Endothelial cell of umbilical vein (primary cell): ENCODE data around the gene BTLA. TPM values are rescaled to one million over a fixed set of nuclear protein-coding genes. Genes with fewer than 3 reads are reported as not detected.
A peak's percentile ranks its signal among the peaks of the same experiment; 100 is the strongest.

Source experiments
- Bru-seq: library from RNA; stranded (reverse); fragments of 400-500 nt; gene quantifications from one replicate; lab custom pipeline; 2021; lab: Mats Ljungman, UMichigan
- BruChase-seq, 2 experiments: library from RNA; stranded (reverse); fragments of 400-500 nt; gene quantifications; one replicate each; lab custom pipeline; 2021; lab: Mats Ljungman, UMichigan
- BruUV-seq: library from RNA; stranded (reverse); fragments of 400-500 nt; replicated peaks from 2 replicates; lab custom pipeline; 2021; lab: Mats Ljungman, UMichigan
- CTCF ChIA-PET: fragments of 300-600, 350-600 bp; sonication (Branson Sonifier 250); formaldehyde crosslinking; loops from one replicate; lab custom pipeline; 2021; ENCODE audit warnings: antibody characterized with exemption, inconsistent platforms; lab: Charles Lee
- POLR2A ChIA-PET: fragments of 300-600, 350-600 bp; sonication (Branson Sonifier 250); formaldehyde crosslinking; loops from one replicate; lab custom pipeline; 2021; ENCODE audit warnings: antibody characterized with exemption, inconsistent platforms; lab: Charles Lee
- DNase-seq: peaks from one replicate; pipeline ENCODE4 v3.0.0-alpha.2; 2011; ENCODE audit warnings: low read depth, low spot score
- FAIRE-seq: peaks from 2 replicates; lab custom pipeline; 2011; peaks lifted over from hg19 to GRCh38; lab: Jason Lieb, UNC
- H2AFZ ChIP-seq: 2 replicates; pipeline ENCODE4 v1.6.0; 2012; ENCODE audit warnings: low read depth, low read length, control low read depth, inconsistent platforms
- H3K27ac ChIP-seq: 2 replicates; pipeline ENCODE4 v1.5.1; 2011; ENCODE audit warnings: low read depth, mild to moderate bottlenecking, control low read depth, low read length, moderate library complexity; ENCODE audit not compliant: insufficient read depth
- H3K27me3 ChIP-seq, 2 experiments: 2 replicates each; pipeline versions ENCODE4 v1.6.0 to v1.6.1; 2011; ENCODE audit warnings: low read length in 2 of 2, mixed read lengths in 1 of 2; ENCODE audit not compliant: control insufficient read depth in 2 of 2, insufficient read depth in 2 of 2
- H3K36me3 ChIP-seq, 2 experiments: 2 replicates in 1 of 2; 3 replicates in 1 of 2; pipeline ENCODE4 v1.5.1; 2011; ENCODE audit warnings: low read length in 2 of 2, mild to moderate bottlenecking in 1 of 2, moderate library complexity in 1 of 2; ENCODE audit not compliant: control insufficient read depth in 2 of 2, insufficient read depth in 2 of 2; ENCODE audit errors: extremely low read depth in 1 of 2
- H3K4me1 ChIP-seq: 3 replicates; pipeline ENCODE4 v1.5.1; 2011; ENCODE audit warnings: mild to moderate bottlenecking, low read length; ENCODE audit not compliant: control insufficient read depth, insufficient read depth; ENCODE audit errors: extremely low read depth
- H3K4me2 ChIP-seq: 2 replicates; pipeline ENCODE4 v1.6.1; 2011; ENCODE audit warnings: low read length, control low read depth, mixed read lengths; ENCODE audit not compliant: insufficient read depth
- H3K4me3 ChIP-seq, 3 experiments: fragments of 200-600 bp in 1 of 3; sonication (generic), shearing (Covaris generic) in 1 of 3; replicated peaks in 1 of 3; 2 replicates each; pipeline ENCODE4 v1.5.1; 2011 to 2016; ENCODE audit warnings: control low read depth in 3 of 3, low read length in 3 of 3, mild to moderate bottlenecking in 2 of 3, inconsistent platforms in 1 of 3, low read depth in 1 of 3, moderate library complexity in 1 of 3; ENCODE audit not compliant: insufficient read depth in 1 of 3
- H3K79me2 ChIP-seq: 2 replicates; pipeline ENCODE4 v1.6.0; 2012; ENCODE audit warnings: low read length, inconsistent platforms; ENCODE audit not compliant: control insufficient read depth, insufficient read depth
- H3K9ac ChIP-seq: replicated peaks from 2 replicates; pipeline ENCODE3; 2011; ENCODE audit warnings: low read length, control low read depth; ENCODE audit not compliant: insufficient read depth; ENCODE audit errors: extremely low read depth
- H3K9me1 ChIP-seq: replicated peaks from 3 replicates; pipeline ENCODE4 v1.6.0; 2011; ENCODE audit warnings: mild to moderate bottlenecking, low read length; ENCODE audit not compliant: control insufficient read depth, insufficient read depth; ENCODE audit errors: extremely low read depth
- H3K9me3 ChIP-seq: replicated peaks from 2 replicates; pipeline ENCODE4 v1.5.1; 2012; ENCODE audit warnings: low read length, inconsistent platforms; ENCODE audit not compliant: control insufficient read depth, insufficient read depth
- H4K20me1 ChIP-seq: replicated peaks from 2 replicates; pipeline ENCODE3; 2011; ENCODE audit warnings: mild to moderate bottlenecking, low read length; ENCODE audit not compliant: control insufficient read depth, insufficient read depth; ENCODE audit errors: extremely low read depth
- FOS ChIP-seq: IDR thresholded peaks from 2 replicates; pipeline ENCODE4 v1.6.1; 2011; ENCODE audit warnings: mild to moderate bottlenecking, low read length, moderate library complexity, borderline replicate concordance; ENCODE audit not compliant: insufficient read depth
- GATA2 ChIP-seq: IDR thresholded peaks from 2 replicates; pipeline ENCODE4 v1.7.0; 2011; ENCODE audit warnings: low read depth, mild to moderate bottlenecking, moderate library complexity, mixed read lengths, low read length; ENCODE audit not compliant: insufficient read length, insufficient read depth
- POLR2A ChIP-seq: IDR thresholded peaks from 2 replicates; pipeline ENCODE4 v1.6.1; 2012; ENCODE audit warnings: low read depth, mild to moderate bottlenecking, control low read depth, low read length
- dilution Hi-C: fragments of 300-500 bp; cut with MboI; formaldehyde crosslinking; loops from one replicate; pipeline ENCODE4 v1.15.0; 2019; ENCODE audit warnings: low sequenced_read_pairs; ENCODE audit not compliant: extremely low pct_ligation_motif_present
- intact Hi-C: fragments of 100-400 bp; cut with micrococcal nuclease; formaldehyde crosslinking; loops from one replicate; pipeline ENCODE4 v1.10.0; 2022
- long read RNA-seq: library from polyadenylated mRNA; stranded (forward); transcript quantifications from one replicate; pipeline ENCODE4 v2.0.0, GENCODE V29; 2021
- polyA minus RNA-seq, 3 experiments: library from RNA; depleted of rRNA, polyadenylated mRNA; stranded (reverse); fragments of >200 nt; gene quantifications; 1 replicate in 1 of 3; 2 replicates in 2 of 3; pipeline ENCODE4 v1.2.3, GENCODE V29; 2011
- polyA plus RNA-seq, 4 experiments: library from polyadenylated mRNA; depleted of rRNA in 3 of 4; stranded (reverse) in 3 of 4; unstranded in 1 of 4; fragments of >200 nt; gene quantifications; 2 replicates each; pipeline versions ENCODE4 v1.2.1 to v1.2.3, GENCODE V29; 2011 to 2012; ENCODE audit warnings: missing spikeins in 1 of 4
- total RNA-seq: library from RNA; stranded (reverse); gene quantifications from 2 replicates; pipeline ENCODE4 v1.2.3, GENCODE V29; 2021
- TF ChIP-seq, protein P1 (sequence below): IDR thresholded peaks from 2 replicates; pipeline ENCODE4 v1.6.1; 2011; ENCODE audit not compliant: insufficient read depth, insufficient read length

The BTLA gene, protein sequence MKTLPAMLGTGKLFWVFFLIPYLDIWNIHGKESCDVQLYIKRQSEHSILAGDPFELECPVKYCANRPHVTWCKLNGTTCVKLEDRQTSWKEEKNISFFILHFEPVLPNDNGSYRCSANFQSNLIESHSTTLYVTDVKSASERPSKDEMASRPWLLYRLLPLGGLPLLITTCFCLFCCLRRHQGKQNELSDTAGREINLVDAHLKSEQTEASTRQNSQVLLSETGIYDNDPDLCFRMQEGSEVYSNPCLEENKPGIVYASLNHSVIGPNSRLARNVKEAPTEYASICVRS
- total RNA-seq = not detected in 2 replicates
- polyA plus RNA-seq = not detected in 2 replicates
- not detected in 2 replicates for polyA plus RNA-seq (2011; cell fraction: cytosol; rRNA removed)
- not detected in 2 replicates for polyA plus RNA-seq (2011; cell fraction: nucleus; rRNA removed)
- polyA plus RNA-seq (2012) = not detected in 2 replicates
- polyA minus RNA-seq = not detected in 2 replicates
- polyA minus RNA-seq (2011; cell fraction: cytosol; rRNA and poly(A)+ RNA removed) = not detected
- polyA minus RNA-seq (2011; cell fraction: nucleus; rRNA and poly(A)+ RNA removed) = not detected in 2 replicates
- Bru-seq, nascent RNA = percentile 12 among the genes with signal in this experiment
- BruChase-seq, experiment 1, labeled RNA remaining after a 6-hour chase = percentile 14 among the genes with signal in this experiment
- BruChase-seq, experiment 2, labeled RNA remaining after a 2-hour chase = percentile 13 among the genes with signal in this experiment
- long read RNA-seq = 0 reads

DNA sequence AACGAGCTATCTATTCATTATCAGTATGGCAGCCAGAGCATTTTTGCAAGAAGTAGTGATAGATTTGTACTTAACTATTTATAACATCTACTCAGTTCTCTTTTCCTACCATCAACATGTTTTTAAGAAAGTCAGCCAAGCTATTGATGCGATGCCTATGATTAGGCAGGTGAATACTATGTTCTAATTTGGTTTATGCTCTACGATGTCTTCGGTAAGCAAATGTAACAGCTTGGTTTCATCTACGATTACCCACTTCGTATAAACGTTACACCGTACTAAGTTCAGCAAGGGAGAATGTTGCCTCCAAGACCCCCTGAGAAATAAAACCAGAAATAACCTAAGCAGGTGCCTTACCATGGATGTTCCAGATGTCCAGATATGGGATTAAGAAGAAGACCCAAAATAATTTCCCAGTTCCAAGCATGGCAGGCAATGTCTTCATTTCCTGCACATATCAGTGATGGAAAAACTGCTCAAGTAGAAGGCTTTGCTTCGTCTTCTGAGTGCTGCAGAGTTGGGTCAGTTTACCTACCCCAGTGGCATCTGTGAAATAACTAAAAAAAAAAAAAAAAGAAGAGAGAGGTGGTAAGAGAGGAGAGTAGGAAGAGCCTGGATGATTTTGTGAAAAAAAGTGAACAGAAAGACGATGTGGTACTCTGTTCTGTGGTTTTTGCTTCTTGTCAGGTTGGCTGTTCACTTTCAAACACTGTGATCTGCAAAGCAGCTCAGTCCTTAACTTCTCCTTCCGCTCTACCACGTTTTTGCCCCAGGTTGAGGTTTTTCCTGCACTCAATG, at the start of gene BTLA:
TSS of gene BTLA (minus strand) at position 559 of the 798 bp plus-strand sequence. CDS start at position 445, 114 bp downstream.
- Histone ChIP-seq H3K9ac (no peak within 1 kb of the TSS), H3K9me3 (no peaks in the 10 kb centered on the region), H2AFZ (no peak within 1 kb of the TSS), H3K4me3 (no peak within 1 kb of the TSS), H3K27me3 (no peaks in the 10 kb centered on the region), H3K4me2 (peak within 1 kb of the TSS; percentile 10), H3K27ac (peak within 1 kb of the TSS; percentile 64), H3K9me1 (no peaks in the 10 kb centered on the region), H3K4me1 (peaks cover 18% of the 10 kb centered on the region), H4K20me1 (no peaks in the 10 kb centered on the region), H3K36me3 (no peaks in the 10 kb centered on the region), H3K79me2 (no peaks in the 10 kb centered on the region)
- no TSS peak for BruUV-seq
- dilution Hi-C loops = no loop called here
- ChIA-PET POLR2A (no interaction called here), CTCF (interaction anchor here (1.4 kb wide), 1 partner anchor 9 kb away, joined by 3 read pairs; no protein-coding TSS in a partner anchor)
- intact Hi-C loops = no loop called here
- DNase-seq (no peak), FAIRE-seq (no peak)
- TF ChIP-seq FOS (no peak), GATA2 (no peak), POLR2A (no peak)
- TF ChIP-seq, protein P1, sequence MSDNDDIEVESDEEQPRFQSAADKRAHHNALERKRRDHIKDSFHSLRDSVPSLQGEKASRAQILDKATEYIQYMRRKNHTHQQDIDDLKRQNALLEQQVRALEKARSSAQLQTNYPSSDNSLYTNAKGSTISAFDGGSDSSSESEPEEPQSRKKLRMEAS = no peak
